Measurements from ENCODE around the gene NEK4.

DNA sequence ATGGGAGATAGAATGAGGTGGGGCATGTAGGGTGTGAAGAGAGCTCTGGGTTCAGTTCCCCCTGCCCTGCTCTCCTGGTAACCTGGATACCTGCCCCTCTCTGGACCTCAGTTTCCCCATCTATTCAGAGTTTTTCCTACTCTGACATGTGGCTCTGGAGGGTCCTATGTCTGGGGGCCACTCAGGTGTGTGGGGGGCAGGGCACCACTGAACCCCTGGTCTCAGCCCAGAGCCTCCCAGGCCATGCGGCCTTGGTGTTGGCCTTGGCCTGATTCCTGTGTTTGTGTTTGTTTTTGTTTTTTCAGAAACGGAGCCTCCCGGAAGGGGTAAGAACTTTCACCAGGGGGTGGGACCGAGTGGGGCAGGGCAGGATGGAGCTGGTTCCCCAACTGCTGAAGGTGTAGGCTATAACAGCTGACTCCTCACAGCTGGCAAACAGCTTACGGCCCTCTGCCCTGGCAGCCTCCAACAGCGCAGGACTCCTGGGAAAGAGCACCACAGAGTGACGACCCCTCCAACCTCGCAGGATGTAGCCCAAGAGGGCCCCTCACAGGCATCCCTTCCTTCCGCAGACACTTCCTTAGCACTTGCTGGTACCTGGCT is 24.7 kb upstream of the NEK4 start:
- no peak for TF ChIP-seq EP300 (IDR thresholded peaks at IDR 0.05; ENCODE audit: borderline replicate concordance)
- TF ChIP-seq CEBPB (IDR thresholded peaks at IDR 0.05) = no peak
- TF ChIP-seq, protein P1, sequence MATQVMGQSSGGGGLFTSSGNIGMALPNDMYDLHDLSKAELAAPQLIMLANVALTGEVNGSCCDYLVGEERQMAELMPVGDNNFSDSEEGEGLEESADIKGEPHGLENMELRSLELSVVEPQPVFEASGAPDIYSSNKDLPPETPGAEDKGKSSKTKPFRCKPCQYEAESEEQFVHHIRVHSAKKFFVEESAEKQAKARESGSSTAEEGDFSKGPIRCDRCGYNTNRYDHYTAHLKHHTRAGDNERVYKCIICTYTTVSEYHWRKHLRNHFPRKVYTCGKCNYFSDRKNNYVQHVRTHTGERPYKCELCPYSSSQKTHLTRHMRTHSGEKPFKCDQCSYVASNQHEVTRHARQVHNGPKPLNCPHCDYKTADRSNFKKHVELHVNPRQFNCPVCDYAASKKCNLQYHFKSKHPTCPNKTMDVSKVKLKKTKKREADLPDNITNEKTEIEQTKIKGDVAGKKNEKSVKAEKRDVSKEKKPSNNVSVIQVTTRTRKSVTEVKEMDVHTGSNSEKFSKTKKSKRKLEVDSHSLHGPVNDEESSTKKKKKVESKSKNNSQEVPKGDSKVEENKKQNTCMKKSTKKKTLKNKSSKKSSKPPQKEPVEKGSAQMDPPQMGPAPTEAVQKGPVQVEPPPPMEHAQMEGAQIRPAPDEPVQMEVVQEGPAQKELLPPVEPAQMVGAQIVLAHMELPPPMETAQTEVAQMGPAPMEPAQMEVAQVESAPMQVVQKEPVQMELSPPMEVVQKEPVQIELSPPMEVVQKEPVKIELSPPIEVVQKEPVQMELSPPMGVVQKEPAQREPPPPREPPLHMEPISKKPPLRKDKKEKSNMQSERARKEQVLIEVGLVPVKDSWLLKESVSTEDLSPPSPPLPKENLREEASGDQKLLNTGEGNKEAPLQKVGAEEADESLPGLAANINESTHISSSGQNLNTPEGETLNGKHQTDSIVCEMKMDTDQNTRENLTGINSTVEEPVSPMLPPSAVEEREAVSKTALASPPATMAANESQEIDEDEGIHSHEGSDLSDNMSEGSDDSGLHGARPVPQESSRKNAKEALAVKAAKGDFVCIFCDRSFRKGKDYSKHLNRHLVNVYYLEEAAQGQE (IDR thresholded peaks at IDR 0.05; ENCODE audit: low read depth) = no peak
- TF ChIP-seq CREB1 (IDR thresholded peaks at IDR 0.05; ENCODE audit: low read depth) = no peak
- no peak for TF ChIP-seq EGR1 (IDR thresholded peaks at IDR 0.05)
- TF ChIP-seq ZBTB7A (IDR thresholded peaks at IDR 0.05; ENCODE audit: low read depth) = no peak

All from Ishikawa (cell line).